K562 (cell line): ENCODE data around the gene DPCD. TPM values are rescaled to one million over a fixed set of nuclear protein-coding genes. Genes with fewer than 3 reads are reported as not detected.

Experiments used
- ATAC-seq: fragments of 200-7000 bp; cut with Tn5 transposase; 3 replicates; pipeline ENCODE4 v1.9.1; 2020; ENCODE audit warnings: moderate library complexity
- BruUV-seq: library from RNA; stranded (reverse); fragments of 400-500 nt; replicated peaks from 2 replicates; lab custom pipeline; 2021; lab: Mats Ljungman, UMichigan
- CTCF ChIA-PET: fragments of 300-600 bp; formaldehyde crosslinking; extraction: SDS; loops from one replicate; lab custom pipeline; 2021; ENCODE audit warnings: low intra/inter-chr PET ratio; lab: Yijun Ruan, JAX
- POLR2A ChIA-PET: fragments of 300-600, 350-650 bp; sonication (Branson Sonifier 250); formaldehyde crosslinking; extraction: SDS; loops from one replicate; lab custom pipeline; 2021; ENCODE audit warnings: antibody characterized with exemption, inconsistent platforms; lab: Yijun Ruan, JAX
- DNase-seq, 4 experiments: peaks; one replicate each; pipeline versions ENCODE4 v3.0.0 to v3.0.0-alpha.2; 2011 to 2018; ENCODE audit warnings: low spot score in 3 of 4, mixed read lengths in 3 of 4; ENCODE audit errors: extremely low read depth in 1 of 4
- FAIRE-seq: peaks from 2 replicates; lab custom pipeline; 2011; peaks lifted over from hg19 to GRCh38; lab: Jason Lieb, UNC
- H2AFZ ChIP-seq: 2 replicates; pipeline ENCODE4 v1.6.0; 2011; ENCODE audit warnings: low read depth, low read length, control low read depth, inconsistent platforms
- H3K27ac ChIP-seq: fragments of 200-600 bp; 3 replicates; pipeline ENCODE4 v1.8.0; 2011; ENCODE audit warnings: low read depth, mild to moderate bottlenecking, control low read depth, inconsistent platforms, low read length, moderate library complexity, mixed read lengths; ENCODE audit errors: extremely low read depth
- H3K27me3 ChIP-seq, 2 experiments: fragments of 300-600 bp in 1 of 2; 2 replicates in 1 of 2; 3 replicates in 1 of 2; pipeline versions ENCODE4 v1.6.0 to v1.8.0; 2011; ENCODE audit warnings: inconsistent platforms in 2 of 2, low read length in 2 of 2, mild to moderate bottlenecking in 1 of 2, mixed read lengths in 1 of 2, moderate library complexity in 1 of 2; ENCODE audit not compliant: control insufficient read depth in 2 of 2, insufficient read depth in 2 of 2
- H3K36me3 ChIP-seq: fragments of 300-600 bp; 3 replicates; pipeline ENCODE4 v1.8.0; 2011; ENCODE audit warnings: mild to moderate bottlenecking, low read length, inconsistent platforms; ENCODE audit not compliant: control insufficient read depth, insufficient read depth
- H3K4me1 ChIP-seq, 2 experiments: fragments of 200-600 bp in 1 of 2; replicated peaks in 1 of 2; 2 replicates in 1 of 2; 3 replicates in 1 of 2; pipeline versions ENCODE4 v1.5.1 to v1.8.0; 2011; ENCODE audit warnings: inconsistent platforms in 2 of 2, low read length in 2 of 2, mild to moderate bottlenecking in 1 of 2, mixed read lengths in 1 of 2, moderate library complexity in 1 of 2; ENCODE audit not compliant: control insufficient read depth in 2 of 2, insufficient read depth in 2 of 2
- H3K4me2 ChIP-seq: 2 replicates; pipeline ENCODE4 v1.6.1; 2011; ENCODE audit warnings: low read length, control low read depth, inconsistent platforms, mixed read lengths; ENCODE audit not compliant: insufficient read depth
- H3K4me3 ChIP-seq: fragments of 200-600 bp; sonication (generic), shearing (Covaris generic); 2 replicates; pipeline ENCODE4 v1.5.1; 2016; ENCODE audit warnings: control low read depth, inconsistent platforms
- H3K79me2 ChIP-seq: fragments of 200-600 bp; 3 replicates; pipeline ENCODE4 v1.8.0; 2011; ENCODE audit warnings: low read length, inconsistent platforms; ENCODE audit not compliant: control insufficient read depth, insufficient read depth
- H3K9ac ChIP-seq, 2 experiments: 2 replicates each; pipeline versions ENCODE4 v1.6.0 to v1.6.1; 2011; ENCODE audit warnings: low read depth in 2 of 2, low read length in 2 of 2, control low read depth in 1 of 2, inconsistent platforms in 1 of 2, mild to moderate bottlenecking in 1 of 2, mixed read lengths in 1 of 2; ENCODE audit not compliant: insufficient read depth in 1 of 2
- H3K9me1 ChIP-seq: one replicate; pipeline ENCODE4 v1.6.0; 2011; ENCODE audit warnings: inconsistent platforms, mild to moderate bottlenecking, low read length, moderate library complexity; ENCODE audit not compliant: control insufficient read depth, insufficient read depth
- H3K9me3 ChIP-seq: replicated peaks from 2 replicates; pipeline ENCODE4 v1.5.1; 2011; ENCODE audit warnings: low read depth, low read length, inconsistent platforms; ENCODE audit not compliant: control insufficient read depth, insufficient read depth
- H4K20me1 ChIP-seq: replicated peaks from 2 replicates; pipeline ENCODE4 v1.6.1; 2011; ENCODE audit warnings: low read length, inconsistent platforms, mixed read lengths; ENCODE audit not compliant: control insufficient read depth, insufficient read depth
- CBX2 ChIP-seq: fragments of 200-600 bp; sonication (generic); IDR thresholded peaks from one replicate; pipeline ENCODE4 v1.6.1; 2012; ENCODE audit warnings: mild to moderate bottlenecking, low read length, inconsistent platforms; ENCODE audit not compliant: insufficient read depth, poor library complexity, severe bottlenecking
- ELF2 ChIP-seq: fragments of 250-450 bp; sonication (Bioruptor Pico); IDR thresholded peaks from 2 replicates; pipeline ENCODE4 v1.5.0; 2021; ENCODE audit warnings: mild to moderate bottlenecking
- KDM2B ChIP-seq: fragments of 250-450 bp; sonication (Bioruptor Pico); IDR thresholded peaks from 2 replicates; pipeline ENCODE4 v1.8.0; 2021; ENCODE audit warnings: mild to moderate bottlenecking, moderate library complexity
- MECOM ChIP-seq: fragments of 250-450 bp; sonication (Bioruptor Pico); IDR thresholded peaks from 2 replicates; pipeline ENCODE4 v1.8.0; 2022; ENCODE audit warnings: inconsistent platforms
- MTA2 ChIP-seq: fragments of 450-650 bp; IDR thresholded peaks from 2 replicates; pipeline ENCODE4 v1.6.1; 2016; ENCODE audit warnings: low read depth
- SMAD1 ChIP-seq: fragments of 150-350 bp; IDR thresholded peaks from 2 replicates; pipeline ENCODE4 v1.6.1; 2014; ENCODE audit warnings: low read length, low read depth; ENCODE audit not compliant: partially characterized antibody
- ZC3H4 ChIP-seq: sonication (generic); formaldehyde crosslinking; IDR thresholded peaks from 2 replicates; pipeline ENCODE4 v1.9.0; 2021; ENCODE audit warnings: missing genetic modification reagents, borderline replicate concordance
- ZNF134 ChIP-seq: fragments of 250-450 bp; sonication (Bioruptor Pico); conservative IDR thresholded peaks from 2 replicates; pipeline ENCODE4 v1.4.0; 2020
- ZNF184 ChIP-seq: sonication (generic); formaldehyde crosslinking; IDR thresholded peaks from 2 replicates; pipeline ENCODE4 v1.5.0; 2020; ENCODE audit warnings: missing genetic modification reagents
- WGBS: fragments of 100-300 bp; shearing (Covaris generic); methylation state at CpG from one replicate; pipeline ENCODE4 v1.1.6; 2016; ENCODE audit warnings: low coverage, mixed read lengths; ENCODE audit not compliant: insufficient coverage; ENCODE audit errors: missing lambda C conversion rate; 5-methylcytosine and 5-hydroxymethylcytosine counted together
- in situ Hi-C: fragments of 300-500 bp; cut with MboI; formaldehyde crosslinking; loops from 4 replicates; pipeline ENCODE4 v1.15.0; 2018; ENCODE audit warnings: inconsistent platforms, mixed read lengths
- intact Hi-C: fragments of 100-400 bp; cut with micrococcal nuclease; formaldehyde crosslinking; loops from 2 replicates; pipeline ENCODE4 v1.14.2; 2022
- polyA plus RNA-seq, 8 experiments: library from polyadenylated mRNA; depleted of rRNA in 4 of 8; stranded (reverse) in 5 of 8; unstranded in 3 of 8; fragments of >200 nt; fragmentation: Nextera tagmentation in 2 of 8; fragmentation: Illumina TruSeq in 1 of 8; extraction: Ambion mirVana in 2 of 8; extraction: Trizol in 1 of 8; gene quantifications; 2 replicates each; pipeline versions ENCODE4 v1.2.1 to v1.2.3, GENCODE V29; 2011 to 2014; ENCODE audit warnings: inconsistent platforms in 1 of 8, missing spikeins in 1 of 8
- total RNA-seq, 7 experiments: library from RNA; depleted of rRNA in 6 of 7; stranded (reverse); fragments of >200 nt in 6 of 7; fragmentation: Illumina TruSeq in 2 of 7; extraction: Trizol in 2 of 7; gene quantifications; 2 replicates each; pipeline versions ENCODE4 v1.2.1 to v1.2.3, GENCODE V29; 2011 to 2021; ENCODE audit warnings: low replicate concordance in 1 of 7
- TF ChIP-seq, protein P1 (sequence below): IDR thresholded peaks from 2 replicates; pipeline ENCODE4 v1.6.1; 2011; ENCODE audit warnings: borderline replicate concordance, low read depth, mild to moderate bottlenecking, moderate library complexity, low read length; ENCODE audit not compliant: insufficient read depth, poor library complexity, severe bottlenecking
- TF ChIP-seq, protein P2 (sequence below): fragments of 450-650 bp; formaldehyde crosslinking; IDR thresholded peaks from 2 replicates; pipeline ENCODE4 v1.4.0; 2020; ENCODE audit warnings: mild to moderate bottlenecking

Gene DPCD
- total and polyA plus RNA-seq, 9 of the 15 experiments (the other 6 are each of a cell fraction or from before 2014, with no cell fraction given): 12.1 to 45.2 (median 20.0) TPM

DNA sequence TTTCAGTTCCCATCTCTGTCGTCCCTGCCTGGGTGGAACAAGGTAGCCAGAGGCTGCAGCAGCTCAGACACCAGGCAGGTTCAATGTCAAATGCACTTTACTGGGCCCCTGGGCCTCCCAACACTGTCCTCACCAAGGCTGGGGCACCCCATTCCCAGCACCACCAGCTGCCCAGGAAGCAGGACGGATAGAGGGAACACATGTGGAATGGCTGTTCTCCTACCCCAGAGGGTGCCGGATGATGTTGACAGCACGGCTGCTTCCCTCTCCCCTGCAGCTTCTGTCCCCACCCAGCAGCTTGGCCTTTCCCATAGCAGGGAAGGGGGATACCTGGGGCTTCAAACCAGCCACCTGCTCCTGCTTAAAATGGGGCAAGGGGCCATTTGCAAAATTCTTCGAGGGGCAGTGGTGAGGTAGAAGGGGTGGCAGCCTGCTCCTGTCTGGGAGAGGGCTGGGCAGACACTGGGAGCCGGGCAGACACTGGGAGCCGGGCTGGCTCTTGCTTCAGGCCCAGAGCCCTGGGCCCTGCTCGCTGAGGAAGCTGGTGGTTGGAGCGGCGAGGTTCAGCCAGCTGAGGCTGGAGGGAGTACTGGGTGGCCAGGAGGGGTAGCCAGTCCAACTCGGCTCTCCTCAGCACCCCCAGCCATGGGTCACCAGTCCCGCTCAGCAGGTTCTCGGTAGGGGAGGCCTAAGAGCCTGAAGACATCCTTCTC lies 9.2 kb upstream of the DPCD start (continued):
- TF ChIP-seq MTA2 (no peak), ZC3H4 (no peak), SMAD1 (no peak), MECOM (CRISPR knock-in tag) (no peak)

DNA sequence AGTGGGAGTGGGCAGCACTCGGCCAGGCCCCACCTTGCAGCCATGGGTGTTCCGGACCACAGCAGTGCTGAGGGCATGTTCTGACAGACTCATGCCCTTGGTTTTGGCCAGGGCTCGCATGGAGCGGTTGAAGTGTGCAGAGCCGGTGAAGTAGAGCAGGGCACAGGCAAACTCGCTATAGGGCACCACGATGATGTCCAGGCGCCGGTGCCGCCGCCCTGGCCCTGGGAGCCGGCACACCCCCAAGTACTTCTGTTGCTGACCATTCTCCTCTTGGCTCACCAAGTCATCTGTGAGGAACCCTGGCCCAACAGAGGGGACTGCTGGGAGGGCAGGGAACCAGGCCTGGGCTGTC lies 8.6 kb upstream of the DPCD start:
- H3K4me1 ChIP-seq: peaks cover 27 to 41% of the 10 kb centered on the region in 2 experiments
- in situ Hi-C loops: no loop called here
- no TSS peak for BruUV-seq

More for the DNA sequence above, 8.6 kb upstream of the DPCD start:
- H3K9me3 ChIP-seq: no peaks in the 10 kb centered on the region
- no peak overlapping the region; a peak in 1 of 4 replicates for H3K9ac ChIP-seq
- ChIA-PET CTCF (interaction anchor here (1.1 kb wide), 1 partner anchor 23 kb away, joined by 3 read pairs; no protein-coding TSS in a partner anchor), POLR2A (interaction anchor here (0.6 kb wide), 1 partner anchor 28 kb away, joined by 3 read pairs; no protein-coding TSS in a partner anchor)
- FAIRE-seq (no peak), DNase-seq (no peak), ATAC-seq (no peak)
- H2AFZ ChIP-seq: no peak overlapping the region
- H3K27me3 ChIP-seq: no peaks in the 10 kb centered on the region
- intact Hi-C loops: loop anchor here (10.0 kb wide), 1 partner anchor 135 kb away; no protein-coding TSS in a partner anchor
- H3K9me1 ChIP-seq: peaks cover 9% of the 10 kb centered on the region
- no peaks in the 10 kb centered on the region; the same call in 1 of the 2 replicates for H4K20me1 ChIP-seq
- H3K4me2 ChIP-seq: no peak overlapping the region
- whole genome bisulfite sequencing: 90% methylated on average over 7 of the region's 12 CpGs
- H3K4me3 ChIP-seq: no peak overlapping the region
- TF ChIP-seq KDM2B (CRISPR knock-in tag): no peak
- no peak for TF ChIP-seq ZNF184
- TF ChIP-seq ZNF134: no peak
- TF ChIP-seq, protein P1, sequence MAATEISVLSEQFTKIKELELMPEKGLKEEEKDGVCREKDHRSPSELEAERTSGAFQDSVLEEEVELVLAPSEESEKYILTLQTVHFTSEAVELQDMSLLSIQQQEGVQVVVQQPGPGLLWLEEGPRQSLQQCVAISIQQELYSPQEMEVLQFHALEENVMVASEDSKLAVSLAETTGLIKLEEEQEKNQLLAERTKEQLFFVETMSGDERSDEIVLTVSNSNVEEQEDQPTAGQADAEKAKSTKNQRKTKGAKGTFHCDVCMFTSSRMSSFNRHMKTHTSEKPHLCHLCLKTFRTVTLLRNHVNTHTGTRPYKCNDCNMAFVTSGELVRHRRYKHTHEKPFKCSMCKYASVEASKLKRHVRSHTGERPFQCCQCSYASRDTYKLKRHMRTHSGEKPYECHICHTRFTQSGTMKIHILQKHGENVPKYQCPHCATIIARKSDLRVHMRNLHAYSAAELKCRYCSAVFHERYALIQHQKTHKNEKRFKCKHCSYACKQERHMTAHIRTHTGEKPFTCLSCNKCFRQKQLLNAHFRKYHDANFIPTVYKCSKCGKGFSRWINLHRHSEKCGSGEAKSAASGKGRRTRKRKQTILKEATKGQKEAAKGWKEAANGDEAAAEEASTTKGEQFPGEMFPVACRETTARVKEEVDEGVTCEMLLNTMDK: no peak
- TF ChIP-seq, protein P2, sequence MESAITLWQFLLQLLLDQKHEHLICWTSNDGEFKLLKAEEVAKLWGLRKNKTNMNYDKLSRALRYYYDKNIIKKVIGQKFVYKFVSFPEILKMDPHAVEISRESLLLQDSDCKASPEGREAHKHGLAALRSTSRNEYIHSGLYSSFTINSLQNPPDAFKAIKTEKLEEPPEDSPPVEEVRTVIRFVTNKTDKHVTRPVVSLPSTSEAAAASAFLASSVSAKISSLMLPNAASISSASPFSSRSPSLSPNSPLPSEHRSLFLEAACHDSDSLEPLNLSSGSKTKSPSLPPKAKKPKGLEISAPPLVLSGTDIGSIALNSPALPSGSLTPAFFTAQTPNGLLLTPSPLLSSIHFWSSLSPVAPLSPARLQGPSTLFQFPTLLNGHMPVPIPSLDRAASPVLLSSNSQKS: no peak
- no peak for TF ChIP-seq CBX2
- TF ChIP-seq MTA2: no peak
- TF ChIP-seq ELF2 (CRISPR knock-in tag): no peak
- no peaks in the 10 kb centered on the region for H3K79me2 ChIP-seq
- no peak overlapping the region for H3K27ac ChIP-seq
- peaks cover 38% of the 10 kb centered on the region; the same call in 2 of the 3 replicates for H3K36me3 ChIP-seq
